22Rv1 (cell line): ENCODE results near the gene LTB4R.

Source experiments
- CTCF ChIP-seq: fragments of 450-650 bp; IDR thresholded peaks from 2 replicates; pipeline ENCODE4 v1.5.1; 2017; ENCODE audit warnings: mild to moderate bottlenecking
- ZFX ChIP-seq: fragments of 450-650 bp; IDR thresholded peaks from 2 replicates; pipeline ENCODE4 v1.6.1; 2017; ENCODE audit warnings: antibody characterized with exemption, borderline replicate concordance

DNA sequence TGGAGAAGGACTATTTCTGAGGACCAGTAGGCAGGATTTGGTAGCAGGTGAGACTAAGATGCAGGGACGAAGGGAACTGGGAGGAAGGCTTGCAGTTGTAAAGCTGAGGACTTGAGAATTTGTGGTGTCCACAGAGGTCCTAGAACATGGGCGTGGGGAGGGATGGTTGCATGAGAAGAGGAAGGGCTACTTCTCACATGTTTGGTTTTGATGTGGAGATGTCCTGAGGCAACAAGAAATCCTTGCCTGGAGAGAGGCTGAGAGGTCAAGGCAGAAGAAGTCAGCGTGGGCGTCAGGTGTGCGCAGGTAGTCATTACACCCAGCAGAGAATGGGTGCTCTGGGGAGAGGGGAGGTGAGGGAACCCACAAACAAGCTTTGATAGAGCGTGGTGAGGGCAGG, 34.2 kb upstream of the LTB4R start:
- TF ChIP-seq CTCF (no peak), ZFX (no peak)
